BLaER1 treated with 17β-estradiol and CSF1 and Interleukin-3, amounts not matched to agents 10 nM and 100 nM (cell line): Measurements from ENCODE around the gene STYXL1.

Experiments used
- H3K27ac ChIP-seq, 11 experiments: shearing (Covaris generic); formaldehyde crosslinking; 2 replicates each; pipeline ENCODE4 v1.8.1; 2022
- H3K27me3 ChIP-seq, 11 experiments: shearing (Covaris generic); formaldehyde crosslinking; 2 replicates each; pipeline ENCODE4 v1.8.1; 2022
- H3K36me3 ChIP-seq, 11 experiments: shearing (Covaris generic); formaldehyde crosslinking; 2 replicates each; pipeline ENCODE4 v1.8.1; 2022
- H3K4me1 ChIP-seq, 10 experiments: shearing (Covaris generic); formaldehyde crosslinking; 2 replicates each; pipeline ENCODE4 v1.8.1; 2022
- H3K4me2 ChIP-seq, 11 experiments: shearing (Covaris generic); formaldehyde crosslinking; 2 replicates each; pipeline ENCODE4 v1.8.1; 2022
- H3K4me3 ChIP-seq, 10 experiments: shearing (Covaris generic); formaldehyde crosslinking; 2 replicates each; pipeline ENCODE4 v1.8.1; 2022
- H3K9ac ChIP-seq, 11 experiments: shearing (Covaris generic); formaldehyde crosslinking; 2 replicates each; pipeline ENCODE4 v1.8.1; 2022
- H3K9me3 ChIP-seq, 11 experiments: shearing (Covaris generic); formaldehyde crosslinking; replicated peaks in 1 of 11; 2 replicates each; pipeline ENCODE4 v1.8.1; 2022
- H4K20me1 ChIP-seq, 11 experiments: shearing (Covaris generic); formaldehyde crosslinking; 2 replicates each; pipeline ENCODE4 v1.8.1; 2022
- Cebpa-rat ChIP-seq, 11 experiments: shearing (Covaris generic); IDR thresholded peaks; 2 replicates each; pipeline ENCODE4 v1.8.1; 2022

The STYXL1 gene

GRCh38 chr7:75983471-75984129, 64.2 kb downstream of the STYXL1 start:
- Histone ChIP-seq H4K20me1 (peaks cover 3 to 96% (median 30%) of the 10 kb centered on the region in 11 experiments; a peak in 18 of 22 replicates), H3K36me3 (peaks cover 73 to 97% (median 95%) of the 10 kb centered on the region in 11 experiments), H3K27ac (no peak overlapping the region), H3K9me3 (no peaks in the 10 kb centered on the region), H3K4me2 (no peak overlapping the region), H3K4me1 (peaks cover 0 to 10% (median 8%) of the 10 kb centered on the region in 10 experiments; a peak in 15 of 20 replicates), H3K4me3 (no peak overlapping the region), H3K9ac (no peak overlapping the region), H3K27me3 (no peaks in the 10 kb centered on the region)
- no peak for TF ChIP-seq Cebpa-rat (IDR thresholded peaks at IDR 0.05)

GRCh38 chr7:75982306-75983064, 65.3 kb downstream of the STYXL1 start:
- no peak for TF ChIP-seq Cebpa-rat (IDR thresholded peaks at IDR 0.05)
- Histone ChIP-seq H3K36me3 (peaks cover 73 to 100% (median 98%) of the 10 kb centered on the region in 11 experiments), H3K9ac (no peak overlapping the region), H3K4me3 (no peak overlapping the region), H3K27me3 (no peaks in the 10 kb centered on the region), H3K27ac (no peak overlapping the region), H4K20me1 (peaks cover 3 to 99% (median 31%) of the 10 kb centered on the region in 11 experiments; a peak in 18 of 22 replicates), H3K4me1 (peaks cover 0 to 12% (median 8%) of the 10 kb centered on the region in 10 experiments; a peak in 15 of 20 replicates), H3K4me2 (no peak overlapping the region), H3K9me3 (no peaks in the 10 kb centered on the region)

GRCh38 chr7:75981453-75982305, 66.1 kb downstream of the STYXL1 start:
- H3K27ac ChIP-seq = no peak overlapping the region
- no peak overlapping the region for H3K4me2 ChIP-seq
- H3K36me3 ChIP-seq = peaks cover 65 to 100% (median 98%) of the 10 kb centered on the region in 11 experiments
- TF ChIP-seq Cebpa-rat (IDR thresholded peaks at IDR 0.05) = no peak
- peaks cover 3 to 99% (median 28%) of the 10 kb centered on the region in 11 experiments; a peak in 18 of 22 replicates for H4K20me1 ChIP-seq
- no peak overlapping the region for H3K9ac ChIP-seq
- H3K4me3 ChIP-seq = no peak overlapping the region
- H3K4me1 ChIP-seq = peaks cover 0 to 12% (median 8%) of the 10 kb centered on the region in 10 experiments; a peak in 15 of 20 replicates
- H3K27me3 ChIP-seq = no peaks in the 10 kb centered on the region
- H3K9me3 ChIP-seq = no peaks in the 10 kb centered on the region

- Histone ChIP-seq H3K27me3 (no peaks in the 10 kb centered on the region), H4K20me1 (peaks cover 0 to 97% (median 29%) of the 10 kb centered on the region in 11 experiments; a peak in 17 of 22 replicates), H3K36me3 (peaks cover 59 to 100% (median 97%) of the 10 kb centered on the region in 11 experiments), H3K4me1 (peaks cover 0 to 12% (median 8%) of the 10 kb centered on the region in 10 experiments; a peak in 15 of 20 replicates), H3K4me3 (no peak overlapping the region), H3K9ac (no peak overlapping the region), H3K4me2 (no peak overlapping the region), H3K27ac (no peak overlapping the region), H3K9me3 (no peaks in the 10 kb centered on the region)
- TF ChIP-seq Cebpa-rat (IDR thresholded peaks at IDR 0.05) = no peak
Measured at GRCh38 chr7:75981203-75981452, 66.7 kb downstream of the STYXL1 start.

GRCh38 chr7:75980430-75981202, 67.2 kb downstream of the STYXL1 start:
- H3K4me2 ChIP-seq = no peak overlapping the region
- H3K27me3 ChIP-seq = no peaks in the 10 kb centered on the region
- H3K27ac ChIP-seq = no peak overlapping the region
- no peak for TF ChIP-seq Cebpa-rat (IDR thresholded peaks at IDR 0.05)
- peaks cover 0 to 94% (median 29%) of the 10 kb centered on the region in 11 experiments; a peak in 17 of 22 replicates for H4K20me1 ChIP-seq
- H3K36me3 ChIP-seq = peaks cover 54 to 100% (median 97%) of the 10 kb centered on the region in 11 experiments
- H3K4me3 ChIP-seq = no peak overlapping the region
- peaks cover 0 to 12% (median 8%) of the 10 kb centered on the region in 10 experiments; a peak in 15 of 20 replicates for H3K4me1 ChIP-seq
- H3K9ac ChIP-seq = no peak overlapping the region
- no peaks in the 10 kb centered on the region for H3K9me3 ChIP-seq

- Histone ChIP-seq H4K20me1 (peaks cover 0 to 87% (median 29%) of the 10 kb centered on the region in 11 experiments; a peak in 17 of 22 replicates), H3K9me3 (no peaks in the 10 kb centered on the region), H3K36me3 (peaks cover 47 to 100% (median 97%) of the 10 kb centered on the region in 11 experiments), H3K4me2 (no peak overlapping the region), H3K4me1 (peaks cover 0 to 12% (median 8%) of the 10 kb centered on the region in 10 experiments; a peak in 15 of 20 replicates), H3K27me3 (no peaks in the 10 kb centered on the region), H3K27ac (no peak overlapping the region), H3K4me3 (no peak overlapping the region), H3K9ac (no peak overlapping the region)
- TF ChIP-seq Cebpa-rat (IDR thresholded peaks at IDR 0.05) = no peak
Measured at GRCh38 chr7:75979759-75980429, 67.9 kb downstream of the STYXL1 start.

- TF ChIP-seq Cebpa-rat (IDR thresholded peaks at IDR 0.05) = no peak
- H3K27me3 ChIP-seq = no peaks in the 10 kb centered on the region
- no peaks in the 10 kb centered on the region for H3K9me3 ChIP-seq
- H3K4me2 ChIP-seq = no peak overlapping the region
- peaks cover 40 to 100% (median 96%) of the 10 kb centered on the region in 11 experiments for H3K36me3 ChIP-seq
- H3K4me3 ChIP-seq = no peak overlapping the region
- H3K9ac ChIP-seq = no peak overlapping the region
- peaks cover 0 to 13% (median 9%) of the 10 kb centered on the region in 10 experiments; a peak in 16 of 20 replicates for H3K4me1 ChIP-seq
- H4K20me1 ChIP-seq = peaks cover 0 to 71% (median 31%) of the 10 kb centered on the region in 11 experiments; a peak in 16 of 22 replicates
- no peak overlapping the region for H3K27ac ChIP-seq
Measured at GRCh38 chr7:75977743-75978142, 70.1 kb downstream of the STYXL1 start.
